Activated B cell treated with CpG ODN at 0.5 μM for 24 hours (primary cell): ENCODE results near the gene ZNF618. TPM values are rescaled to one million over a fixed set of nuclear protein-coding genes. Genes with fewer than 3 reads are reported as not detected.

Experiments used
- ATAC-seq: fragments of 200-7000 bp; cut with Tn5 transposase; one replicate; pipeline ENCODE4 v1.10.0; 2021; ENCODE audit warnings: low read depth, mild to moderate bottlenecking, moderate library complexity
- CTCF ChIA-PET: fragments of 350-600 bp; sonication (Branson Sonifier 250); formaldehyde crosslinking; loops from one replicate; lab custom pipeline; 2021; ENCODE audit warnings: antibody characterized with exemption; lab: Charles Lee
- POLR2A ChIA-PET: fragments of 350-600 bp; sonication (Branson Sonifier 250); formaldehyde crosslinking; loops from one replicate; lab custom pipeline; 2021; ENCODE audit warnings: antibody characterized with exemption; lab: Charles Lee
- DNase-seq: peaks from one replicate; pipeline ENCODE4 v3.0.0; 2022
- H3K27ac Mint-ChIP-seq: one replicate; pipeline ENCODE4 v1.8.0; 2020; ENCODE audit warnings: mixed read lengths
- H3K27me3 Mint-ChIP-seq: one replicate; pipeline ENCODE4 v1.8.0; 2021; ENCODE audit warnings: mixed read lengths
- H3K36me3 Mint-ChIP-seq: one replicate; pipeline ENCODE4 v1.8.0; 2021; ENCODE audit warnings: low read depth, mixed read lengths
- H3K4me1 Mint-ChIP-seq: one replicate; pipeline ENCODE4 v1.8.0; 2021; ENCODE audit warnings: mixed read lengths
- H3K4me3 Mint-ChIP-seq: one replicate; pipeline ENCODE4 v1.8.0; 2020; ENCODE audit warnings: mild to moderate bottlenecking, mixed read lengths
- H3K9me3 Mint-ChIP-seq: one replicate; pipeline ENCODE4 v1.8.0; 2020; ENCODE audit warnings: mixed read lengths
- CTCF ChIP-seq: fragments of 200-600 bp; IDR thresholded peaks from one replicate; pipeline ENCODE4 v1.8.0; 2022; ENCODE audit warnings: antibody characterized with exemption, mild to moderate bottlenecking
- intact Hi-C: fragments of 100-400 bp; cut with micrococcal nuclease; formaldehyde crosslinking; loops from one replicate; pipeline ENCODE4 v1.15.1; 2024
- total RNA-seq: library from RNA; stranded (reverse); gene quantifications from 2 replicates; pipeline ENCODE4 v1.2.3, GENCODE V29; 2022

The ZNF618 gene
- total RNA-seq, 1 donor from 2014 or later = 0.67 TPM

- Mint-ChIP-seq H3K4me3 (no peak overlapping the region), H3K27ac (no peak overlapping the region), H3K36me3 (no peaks in the 10 kb centered on the region), H3K4me1 (no peaks in the 10 kb centered on the region), H3K9me3 (no peaks in the 10 kb centered on the region), H3K27me3 (peaks cover 2% of the 10 kb centered on the region)
- ChIA-PET POLR2A (no interaction called here), CTCF (no interaction called here)
- no peak for DNase-seq
- ATAC-seq = no peak
- TF ChIP-seq CTCF = no peak
- intact Hi-C loops = no loop called here
Measured at GRCh38 chr9:114050226-114050568, 174.1 kb downstream of the ZNF618 start.

- no peak for DNase-seq
- no peak for ATAC-seq
- Mint-ChIP-seq H3K36me3 (no peaks in the 10 kb centered on the region), H3K4me1 (no peaks in the 10 kb centered on the region), H3K9me3 (no peaks in the 10 kb centered on the region), H3K27me3 (peaks cover 4% of the 10 kb centered on the region), H3K27ac (no peak overlapping the region), H3K4me3 (no peak overlapping the region)
- ChIA-PET POLR2A (no interaction called here), CTCF (no interaction called here)
- intact Hi-C loops = no loop called here
- no peak for TF ChIP-seq CTCF
Measured at GRCh38 chr9:114050646-114051045, 174.5 kb downstream of the ZNF618 start.

GRCh38 chr9:114051281-114051680, 175.2 kb downstream of the ZNF618 start:
- POLR2A ChIA-PET = no interaction called here
- Mint-ChIP-seq H3K27me3 (peaks cover 4% of the 10 kb centered on the region), H3K9me3 (no peaks in the 10 kb centered on the region), H3K27ac (no peak overlapping the region), H3K4me3 (no peak overlapping the region), H3K36me3 (no peaks in the 10 kb centered on the region), H3K4me1 (peaks cover under 1% of the 10 kb centered on the region)
- intact Hi-C loops = no loop called here
- CTCF ChIA-PET = no interaction called here
- TF ChIP-seq CTCF = no peak
- DNase-seq (no peak), ATAC-seq (no peak)

GRCh38 chr9:114051706-114052105, 175.6 kb downstream of the ZNF618 start:
- Mint-ChIP-seq H3K4me3 (no peak overlapping the region), H3K36me3 (no peaks in the 10 kb centered on the region), H3K9me3 (no peaks in the 10 kb centered on the region), H3K27me3 (peaks cover 9% of the 10 kb centered on the region), H3K4me1 (peaks cover 3% of the 10 kb centered on the region), H3K27ac (no peak overlapping the region)
- intact Hi-C loops = no loop called here
- TF ChIP-seq CTCF = no peak
- POLR2A ChIA-PET = no interaction called here
- CTCF ChIA-PET = no interaction called here
- no peak for DNase-seq
- no peak for ATAC-seq

- no peak for TF ChIP-seq CTCF
- Mint-ChIP-seq H3K9me3 (no peaks in the 10 kb centered on the region), H3K27ac (no peak overlapping the region), H3K4me3 (no peak overlapping the region), H3K27me3 (peaks cover 10% of the 10 kb centered on the region), H3K36me3 (no peaks in the 10 kb centered on the region), H3K4me1 (peaks cover 3% of the 10 kb centered on the region)
- intact Hi-C loops = no loop called here
- no peak for DNase-seq
- ATAC-seq = no peak
- ChIA-PET CTCF (no interaction called here), POLR2A (no interaction called here)
Measured at GRCh38 chr9:114053246-114054005, 177.3 kb downstream of the ZNF618 start.
